ENCODE data around the gene GATAD1.
"Not testable (repeated sequence)": the region's sequence is repeated elsewhere in the genome, so short reads cannot be mapped to it uniquely, and the experiment has no call there.

Gene GATAD1

GRCh38 chr7:92447345-92448204 is at the start of gene GATAD1:
TSS of gene GATAD1 (plus strand) at chr7:92447482. CDS start at chr7:92447730, 248 bp downstream.
- peak; percentile 65 to 79 for DNase-seq (ENCODE audit: low read depth in 1 of 2, low spot score in 1 of 2)

- no peak for DNase-seq (ENCODE audit: low read depth in 1 of 2, low spot score in 1 of 2)
Measured at GRCh38 chr7:92397542-92397941, 49.7 kb upstream of the GATAD1 start.

- no peak for DNase-seq (ENCODE audit: low read depth in 1 of 2, low spot score in 1 of 2)
Measured at GRCh38 chr7:92400013-92400412, 47.3 kb upstream of the GATAD1 start.

GRCh38 chr7:92402920-92403759 is 44.1 kb upstream of the GATAD1 start:
- no peak for DNase-seq (ENCODE audit: low read depth in 1 of 2, low spot score in 1 of 2)

GRCh38 chr7:92403760-92404074 is 43.6 kb upstream of the GATAD1 start:
- DNase-seq (ENCODE audit: low read depth in 1 of 2, low spot score in 1 of 2) = no peak

- DNase-seq (ENCODE audit: low read depth in 1 of 2, low spot score in 1 of 2) = peak in 1 of 2 donors; percentile 7
Measured at GRCh38 chr7:92404170-92404614, 43.1 kb upstream of the GATAD1 start.

- no peak for DNase-seq (ENCODE audit: low read depth in 1 of 2, low spot score in 1 of 2)
Measured at GRCh38 chr7:92409357-92409756, 37.9 kb upstream of the GATAD1 start.

GRCh38 chr7:92410162-92410561 is 37.1 kb upstream of the GATAD1 start:
- not testable (repeated sequence) for DNase-seq (ENCODE audit: low read depth in 1 of 2, low spot score in 1 of 2)

- no peak for DNase-seq (ENCODE audit: low read depth in 1 of 2, low spot score in 1 of 2)
Measured at GRCh38 chr7:92412745-92413144, 34.5 kb upstream of the GATAD1 start.

GRCh38 chr7:92413550-92413949 is 33.7 kb upstream of the GATAD1 start:
- DNase-seq (ENCODE audit: low read depth in 1 of 2, low spot score in 1 of 2) = no peak

GRCh38 chr7:92415225-92415624 is 32.1 kb upstream of the GATAD1 start:
- DNase-seq (ENCODE audit: low read depth in 1 of 2, low spot score in 1 of 2) = no peak

- no peak for DNase-seq (ENCODE audit: low read depth in 1 of 2, low spot score in 1 of 2)
Measured at GRCh38 chr7:92417913-92418312, 29.4 kb upstream of the GATAD1 start.

GRCh38 chr7:92421676-92422435 is 25.4 kb upstream of the GATAD1 start:
- DNase-seq (ENCODE audit: low read depth in 1 of 2, low spot score in 1 of 2) = no peak

- no peak for DNase-seq (ENCODE audit: low read depth in 1 of 2, low spot score in 1 of 2)
Measured at GRCh38 chr7:92422926-92423325, 24.4 kb upstream of the GATAD1 start.

- no peak for DNase-seq (ENCODE audit: low read depth in 1 of 2, low spot score in 1 of 2)
Measured at GRCh38 chr7:92423710-92424131, 23.6 kb upstream of the GATAD1 start.

GRCh38 chr7:92425311-92425947 is 21.9 kb upstream of the GATAD1 start:
- no peak for DNase-seq (ENCODE audit: low read depth in 1 of 2, low spot score in 1 of 2)

GRCh38 chr7:92427193-92427592 is 20.1 kb upstream of the GATAD1 start:
- no peak for DNase-seq (ENCODE audit: low read depth in 1 of 2, low spot score in 1 of 2)

GRCh38 chr7:92432299-92432946 is 14.9 kb upstream of the GATAD1 start:
- DNase-seq (ENCODE audit: low read depth in 1 of 2, low spot score in 1 of 2) = no peak

GRCh38 chr7:92433019-92433418 is 14.3 kb upstream of the GATAD1 start:
- DNase-seq (ENCODE audit: low read depth in 1 of 2, low spot score in 1 of 2) = no peak

- no peak for DNase-seq (ENCODE audit: low read depth in 1 of 2, low spot score in 1 of 2)
Measured at GRCh38 chr7:92435542-92435941, 11.7 kb upstream of the GATAD1 start.

All from activated CD4-positive, alpha-beta T cell treated with anti-CD3 and anti-CD28 coated beads, Interleukin-2, amount 50 U/mL, for 24 hours (primary cell).